ENCODE measurements around the gene NR1D1.
A peak's percentile ranks its signal among the peaks of the same experiment; 100 is the strongest.

NR1D1 gene

GRCh38 chr17:40111221-40112128, 11.1 kb upstream of the NR1D1 start:
- no peak for DNase-seq (ENCODE audit: low read depth, low spot score)
- Histone ChIP-seq H3K4me1 (ENCODE audit: insufficient read depth, insufficient read length) (peaks cover 36% of the 10 kb centered on the region), H3K9ac (ENCODE audit: insufficient read length, low read depth) (peak overlapping the region; percentile 74), H3K4me3 (ENCODE audit: insufficient read length, low read depth) (no peak overlapping the region), H3K36me3 (ENCODE audit: insufficient read depth, insufficient read length, low read length) (peaks cover 4% of the 10 kb centered on the region), H3K9me3 (ENCODE audit: insufficient read depth, low read length) (no peaks in the 10 kb centered on the region), H3K27me3 (ENCODE audit: insufficient read depth, insufficient read length) (peaks cover 7% of the 10 kb centered on the region)
- TF ChIP-seq YY1 (IDR thresholded peaks at IDR 0.05; ENCODE audit: insufficient read depth, insufficient read length) (no peak), ZNF274 (IDR thresholded peaks at IDR 0.05; ENCODE audit: low read depth, low read length) (no peak), SUZ12 (IDR thresholded peaks at IDR 0.05; ENCODE audit: extremely low read depth, insufficient read depth, insufficient read length) (no peak)

- peak overlapping the region; percentile 74 for H3K9ac ChIP-seq (ENCODE audit: insufficient read length, low read depth)
These were observed 9.8 kb upstream of the NR1D1 start for GRCh38 chr17:40110026-40110845.

GRCh38 chr17:40108970-40109824, 8.8 kb upstream of the NR1D1 start:
- Histone ChIP-seq H3K36me3 (ENCODE audit: insufficient read depth, insufficient read length, low read length) (no peaks in the 10 kb centered on the region), H3K9me3 (ENCODE audit: insufficient read depth, low read length) (no peaks in the 10 kb centered on the region), H3K27me3 (ENCODE audit: insufficient read depth, insufficient read length) (peaks cover 13% of the 10 kb centered on the region), H3K4me1 (ENCODE audit: insufficient read depth, insufficient read length) (peaks cover 47% of the 10 kb centered on the region), H3K9ac (ENCODE audit: insufficient read length, low read depth) (peak overlapping the region; percentile 32), H3K4me3 (ENCODE audit: insufficient read length, low read depth) (no peak overlapping the region)
- no peak for DNase-seq (ENCODE audit: low read depth, low spot score)
- no peak for TF ChIP-seq YY1 (IDR thresholded peaks at IDR 0.05; ENCODE audit: insufficient read depth, insufficient read length)
- TF ChIP-seq SUZ12 (IDR thresholded peaks at IDR 0.05; ENCODE audit: extremely low read depth, insufficient read depth, insufficient read length): no peak
- TF ChIP-seq ZNF274 (IDR thresholded peaks at IDR 0.05; ENCODE audit: low read depth, low read length): no peak

More at GRCh38 chr17:40110026-40110845, 9.8 kb upstream of the NR1D1 start:
- Histone ChIP-seq H3K4me1 (ENCODE audit: insufficient read depth, insufficient read length) (peaks cover 46% of the 10 kb centered on the region), H3K36me3 (ENCODE audit: insufficient read depth, insufficient read length, low read length) (peaks cover 4% of the 10 kb centered on the region), H3K27me3 (ENCODE audit: insufficient read depth, insufficient read length) (peaks cover 13% of the 10 kb centered on the region), H3K9me3 (ENCODE audit: insufficient read depth, low read length) (no peaks in the 10 kb centered on the region), H3K4me3 (ENCODE audit: insufficient read length, low read depth) (no peak overlapping the region)
- TF ChIP-seq ZNF274 (IDR thresholded peaks at IDR 0.05; ENCODE audit: low read depth, low read length) (no peak), YY1 (IDR thresholded peaks at IDR 0.05; ENCODE audit: insufficient read depth, insufficient read length) (no peak), SUZ12 (IDR thresholded peaks at IDR 0.05; ENCODE audit: extremely low read depth, insufficient read depth, insufficient read length) (no peak)
- DNase-seq (ENCODE audit: low read depth, low spot score): no peak

- DNase-seq (ENCODE audit: low read depth, low spot score): no peak
- Histone ChIP-seq H3K9me3 (ENCODE audit: insufficient read depth, low read length) (no peaks in the 10 kb centered on the region), H3K4me3 (ENCODE audit: insufficient read length, low read depth) (peak overlapping the region; percentile 3), H3K9ac (ENCODE audit: insufficient read length, low read depth) (peak overlapping the region; percentile 47), H3K4me1 (ENCODE audit: insufficient read depth, insufficient read length) (peaks cover 54% of the 10 kb centered on the region), H3K36me3 (ENCODE audit: insufficient read depth, insufficient read length, low read length) (no peaks in the 10 kb centered on the region), H3K27me3 (ENCODE audit: insufficient read depth, insufficient read length) (peaks cover 13% of the 10 kb centered on the region)
- TF ChIP-seq YY1 (IDR thresholded peaks at IDR 0.05; ENCODE audit: insufficient read depth, insufficient read length) (no peak), ZNF274 (IDR thresholded peaks at IDR 0.05; ENCODE audit: low read depth, low read length) (no peak), SUZ12 (IDR thresholded peaks at IDR 0.05; ENCODE audit: extremely low read depth, insufficient read depth, insufficient read length) (no peak)
These were observed 7.3 kb upstream of the NR1D1 start for GRCh38 chr17:40107522-40108174.

- peak overlapping the region; percentile 47 for H3K9ac ChIP-seq (ENCODE audit: insufficient read length, low read depth)
- H3K9me3 ChIP-seq (ENCODE audit: insufficient read depth, low read length): no peaks in the 10 kb centered on the region
- H3K4me1 ChIP-seq (ENCODE audit: insufficient read depth, insufficient read length): peaks cover 49% of the 10 kb centered on the region
- no peak overlapping the region for H3K4me3 ChIP-seq (ENCODE audit: insufficient read length, low read depth)
- no peak for DNase-seq (ENCODE audit: low read depth, low spot score)
- H3K27me3 ChIP-seq (ENCODE audit: insufficient read depth, insufficient read length): peaks cover 13% of the 10 kb centered on the region
- no peaks in the 10 kb centered on the region for H3K36me3 ChIP-seq (ENCODE audit: insufficient read depth, insufficient read length, low read length)
- TF ChIP-seq ZNF274 (IDR thresholded peaks at IDR 0.05; ENCODE audit: low read depth, low read length) (no peak), SUZ12 (IDR thresholded peaks at IDR 0.05; ENCODE audit: extremely low read depth, insufficient read depth, insufficient read length) (no peak), YY1 (IDR thresholded peaks at IDR 0.05; ENCODE audit: insufficient read depth, insufficient read length) (no peak)
These were observed 6.6 kb upstream of the NR1D1 start for GRCh38 chr17:40106760-40107521.
